ENCODE measurements around the gene GAS7. TPM values are rescaled to one million over a fixed set of nuclear protein-coding genes. Genes with fewer than 3 reads are reported as not detected.
"Not testable (repeated sequence)": the region's sequence is repeated elsewhere in the genome, so short reads cannot be mapped to it uniquely, and the experiment has no call there.

Gene GAS7
- total RNA-seq, 1 donor from 2014 or later: 2.9 TPM

DNA sequence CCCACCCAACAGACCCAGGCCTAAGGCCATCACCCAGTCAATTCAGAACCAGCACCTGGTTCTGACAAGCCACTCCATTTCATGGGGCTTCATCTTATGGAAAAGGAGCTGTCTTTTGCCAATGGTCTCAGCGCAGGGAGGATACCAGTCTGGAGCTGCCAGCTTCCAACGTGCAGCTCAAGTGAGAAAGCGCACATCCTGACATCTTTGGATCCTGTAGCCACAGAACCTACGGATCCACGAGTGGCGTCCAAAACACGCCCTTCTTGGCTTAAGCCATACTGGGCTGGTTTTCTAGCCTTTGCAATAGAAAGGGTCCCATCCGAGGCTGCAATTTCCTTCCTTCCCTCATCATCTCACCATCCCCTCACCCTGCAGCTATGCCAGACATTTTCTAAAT lies 101.8 kb downstream of the GAS7 start:
- no peak overlapping the region for H3K9ac ChIP-seq
- no peak for DNase-seq (ENCODE audit: low spot score)
- TF ChIP-seq EZH2phosphoT487 (IDR thresholded peaks at IDR 0.05) (no peak), EZH2 (IDR thresholded peaks at IDR 0.05) (no peak), CTCF (IDR thresholded peaks at IDR 0.05) (no peak)
- no peaks in the 10 kb centered on the region for H3K27me3 ChIP-seq
- no peaks in the 10 kb centered on the region for H3K36me3 Mint-ChIP-seq
- no peaks in the 10 kb centered on the region for H3K79me2 ChIP-seq (ENCODE audit: low read depth)
- peaks cover 2% of the 10 kb centered on the region for H3K4me1 Mint-ChIP-seq
- no peak overlapping the region for H3K27ac ChIP-seq
- no peaks in the 10 kb centered on the region for H3K36me3 ChIP-seq
- H3K4me2 ChIP-seq: no peak overlapping the region
- H3K9me3 Mint-ChIP-seq: peaks cover 10% of the 10 kb centered on the region
- H3F3A ChIP-seq (ENCODE audit: low read depth): no peaks in the 10 kb centered on the region
- no peak overlapping the region for H3K4me3 ChIP-seq
- H3K9me3 ChIP-seq (ENCODE audit: low read depth): no peaks in the 10 kb centered on the region
- H2AFZ ChIP-seq (replicated peaks): no peak overlapping the region
- H3K4me3 Mint-ChIP-seq: no peak overlapping the region
- peaks cover 11% of the 10 kb centered on the region for H3K27me3 Mint-ChIP-seq (ENCODE audit: insufficient read depth, low read depth)
- no peaks in the 10 kb centered on the region for H3K4me1 ChIP-seq
- no peak overlapping the region for H3K27ac Mint-ChIP-seq
- H4K20me1 ChIP-seq (ENCODE audit: low read depth): no peaks in the 10 kb centered on the region

- H3F3A ChIP-seq (ENCODE audit: low read depth); H2AFZ ChIP-seq (replicated peaks); H3K9me3 ChIP-seq (ENCODE audit: low read depth); DNase-seq (ENCODE audit: low spot score); H3K4me3 ChIP-seq; H3K4me1 Mint-ChIP-seq; H3K27me3 ChIP-seq; H3K27ac ChIP-seq; H3K4me1 ChIP-seq; H3K9me3 Mint-ChIP-seq; H3K27ac Mint-ChIP-seq; H3K36me3 ChIP-seq; H3K4me2 ChIP-seq; H3K4me3 Mint-ChIP-seq; H3K79me2 ChIP-seq (ENCODE audit: low read depth); H4K20me1 ChIP-seq (ENCODE audit: low read depth); H3K9ac ChIP-seq; H3K36me3 Mint-ChIP-seq; H3K27me3 Mint-ChIP-seq (ENCODE audit: insufficient read depth, low read depth): not testable (repeated sequence)
Observed at GRCh38 chr17:10095295-10095694, 103.1 kb downstream of the GAS7 start.

DNA sequence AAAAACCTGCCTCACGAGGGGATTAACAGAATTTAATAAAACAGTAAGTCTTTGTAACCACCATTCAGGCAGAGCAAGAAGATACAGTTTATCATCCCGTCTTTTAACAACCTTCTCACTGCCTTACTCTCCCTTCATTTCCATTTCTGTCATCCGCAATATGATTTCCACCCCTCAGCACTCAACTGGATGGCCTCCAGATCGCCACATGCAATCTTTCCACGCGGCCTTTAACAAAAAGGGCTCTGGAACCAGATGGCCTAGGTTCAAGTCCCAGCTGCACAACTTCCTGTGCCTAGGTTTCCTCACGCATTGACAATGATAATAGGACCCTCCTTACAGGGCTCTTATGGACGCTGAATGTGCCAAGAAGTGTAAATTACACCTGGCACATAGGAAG lies 103.6 kb downstream of the GAS7 start:
- no peaks in the 10 kb centered on the region for H3K27me3 ChIP-seq
- H3K4me1 ChIP-seq: no peaks in the 10 kb centered on the region
- Mint-ChIP-seq H3K27me3 (ENCODE audit: insufficient read depth, low read depth) (peaks cover 9% of the 10 kb centered on the region), H3K4me3 (no peak overlapping the region), H3K36me3 (no peaks in the 10 kb centered on the region), H3K27ac (no peak overlapping the region), H3K9me3 (peaks cover 10% of the 10 kb centered on the region), H3K4me1 (peaks cover 5% of the 10 kb centered on the region)
- H4K20me1 ChIP-seq (ENCODE audit: low read depth): no peaks in the 10 kb centered on the region
- no peaks in the 10 kb centered on the region for H3F3A ChIP-seq (ENCODE audit: low read depth)
- H2AFZ ChIP-seq (replicated peaks): no peak overlapping the region
- H3K4me3 ChIP-seq: no peak overlapping the region
- DNase-seq (ENCODE audit: low spot score): no peak
- no peak overlapping the region for H3K9ac ChIP-seq
- no peaks in the 10 kb centered on the region for H3K9me3 ChIP-seq (ENCODE audit: low read depth)
- H3K36me3 ChIP-seq: no peaks in the 10 kb centered on the region
- no peaks in the 10 kb centered on the region for H3K79me2 ChIP-seq (ENCODE audit: low read depth)
- TF ChIP-seq EZH2 (IDR thresholded peaks at IDR 0.05) (no peak), EZH2phosphoT487 (IDR thresholded peaks at IDR 0.05) (no peak), CTCF (IDR thresholded peaks at IDR 0.05) (no peak)
- no peak overlapping the region for H3K4me2 ChIP-seq
- no peak overlapping the region for H3K27ac ChIP-seq

GRCh38 chr17:10092595-10092994 lies 105.8 kb downstream of the GAS7 start:
- no peaks in the 10 kb centered on the region for H3F3A ChIP-seq (ENCODE audit: low read depth)
- Mint-ChIP-seq H3K27ac (no peak overlapping the region), H3K4me1 (peaks cover 13% of the 10 kb centered on the region), H3K36me3 (no peaks in the 10 kb centered on the region), H3K9me3 (peaks cover 10% of the 10 kb centered on the region), H3K27me3 (ENCODE audit: insufficient read depth, low read depth) (peaks cover 7% of the 10 kb centered on the region), H3K4me3 (no peak overlapping the region)
- DNase-seq (ENCODE audit: low spot score): no peak
- H3K4me1 ChIP-seq: no peaks in the 10 kb centered on the region
- H3K4me2 ChIP-seq: no peak overlapping the region
- no peak overlapping the region for H3K4me3 ChIP-seq
- H3K9me3 ChIP-seq (ENCODE audit: low read depth): no peaks in the 10 kb centered on the region
- no peak for TF ChIP-seq CTCF (IDR thresholded peaks at IDR 0.05)
- TF ChIP-seq EZH2 (IDR thresholded peaks at IDR 0.05): no peak
- no peak for TF ChIP-seq EZH2phosphoT487 (IDR thresholded peaks at IDR 0.05)
- no peaks in the 10 kb centered on the region for H3K27me3 ChIP-seq
- no peaks in the 10 kb centered on the region for H4K20me1 ChIP-seq (ENCODE audit: low read depth)
- H3K27ac ChIP-seq: no peak overlapping the region
- H2AFZ ChIP-seq (replicated peaks): no peak overlapping the region
- H3K36me3 ChIP-seq: no peaks in the 10 kb centered on the region
- H3K79me2 ChIP-seq (ENCODE audit: low read depth): no peaks in the 10 kb centered on the region
- no peak overlapping the region for H3K9ac ChIP-seq
